A549 (cell line): ENCODE measurements around the gene ABCC1. TPM values are rescaled to one million over a fixed set of nuclear protein-coding genes. Genes with fewer than 3 reads are reported as not detected.

Experiments
- ATAC-seq, 2 experiments: fragments of 200-7000 bp in 1 of 2; fragments of >200 bp in 1 of 2; cut with Nextera tagmentation in 1 of 2; cut with Tn5 transposase in 1 of 2; 3 replicates each; pipeline versions ENCODE4 v1.8.0 to v1.9.1; 2018 to 2020; ENCODE audit warnings: mild to moderate bottlenecking in 1 of 2, moderate library complexity in 1 of 2
- CTCF ChIA-PET: fragments of 300-600 bp; sonication (Branson Sonifier 250); formaldehyde crosslinking; extraction: SDS; loops from one replicate; lab custom pipeline; 2021; ENCODE audit warnings: antibody characterized with exemption, inconsistent platforms; lab: Yijun Ruan, JAX
- POLR2A ChIA-PET: fragments of 350-600 bp; formaldehyde crosslinking; extraction: SDS; loops from one replicate; lab custom pipeline; 2021; ENCODE audit warnings: antibody characterized with exemption, inconsistent platforms; lab: Yijun Ruan, JAX
- DNase-seq, 2 experiments: peaks; one replicate each; pipeline versions ENCODE4 v3.0.0 to v3.0.0-alpha.2; 2011 to 2016; ENCODE audit warnings: low read depth in 1 of 2, low spot score in 1 of 2
- FAIRE-seq: peaks from 2 replicates; lab custom pipeline; 2011; peaks lifted over from hg19 to GRCh38; lab: Jason Lieb, UNC
- H3K27ac ChIP-seq, 2 experiments: fragments of >200 bp; sonication (Bioruptor Twin); formaldehyde crosslinking; 3 replicates each; pipeline ENCODE4 v1.5.1; 2016 to 2017
- H3K4me1 ChIP-seq: fragments of >200 bp; sonication (Bioruptor Twin); formaldehyde crosslinking; 3 replicates; pipeline ENCODE4 v1.6.1; 2016
- H3K4me2 ChIP-seq: fragments of >200 bp; sonication (Bioruptor Twin); formaldehyde crosslinking; 3 replicates; pipeline ENCODE4 v1.6.1; 2016
- H3K4me3 ChIP-seq: fragments of >200 bp; sonication (Bioruptor Twin); formaldehyde crosslinking; 3 replicates; pipeline ENCODE4 v1.5.1; 2016
- H3K9me3 ChIP-seq: fragments of >200 bp; sonication (Bioruptor Twin); formaldehyde crosslinking; 3 replicates; pipeline ENCODE4 v1.6.1; 2016
- BHLHE40 ChIP-seq: IDR thresholded peaks from 2 replicates; pipeline ENCODE4 v1.6.1; 2012; ENCODE audit warnings: low read depth, low read length, inconsistent platforms
- CBX2 ChIP-seq: fragments of 200-600 bp; sonication (generic); IDR thresholded peaks from 2 replicates; pipeline ENCODE4 v1.6.1; 2016; ENCODE audit warnings: low read depth, mild to moderate bottlenecking, borderline replicate concordance
- CBX8 ChIP-seq: fragments of 200-600 bp; sonication (generic); IDR thresholded peaks from 2 replicates; pipeline ENCODE4 v1.6.1; 2016
- FOSL2 ChIP-seq, 2 experiments: fragments of 450-650 bp in 1 of 2; fragments of >200 bp in 1 of 2; sonication (Bioruptor Twin) in 1 of 2; formaldehyde crosslinking; IDR thresholded peaks; 2 replicates each; pipeline versions ENCODE4 v1.5.0 to v1.6.1; 2016 to 2020; ENCODE audit warnings: mild to moderate bottlenecking in 1 of 2, moderate library complexity in 1 of 2
- HDAC2 ChIP-seq: fragments of 200-600 bp; sonication (generic); IDR thresholded peaks from 2 replicates; pipeline ENCODE4 v1.6.1; 2016
- HES2 ChIP-seq: fragments of >200 bp; sonication (Bioruptor Twin); formaldehyde crosslinking; IDR thresholded peaks from 2 replicates; pipeline ENCODE4 v1.6.1; 2016
- HEYL ChIP-seq: fragments of 250-450 bp; sonication (Bioruptor Pico); IDR thresholded peaks from 2 replicates; pipeline ENCODE4 v1.8.0; 2021; ENCODE audit warnings: mild to moderate bottlenecking, moderate library complexity
- HOXA7 ChIP-seq: fragments of 250-450 bp; sonication (Bioruptor Pico); IDR thresholded peaks from 2 replicates; pipeline ENCODE4 v1.5.0; 2020; ENCODE audit warnings: mild to moderate bottlenecking, moderate library complexity
- HOXB13 ChIP-seq: fragments of 250-450 bp; sonication (Bioruptor Pico); IDR thresholded peaks from 2 replicates; pipeline ENCODE4 v1.5.0; 2020; ENCODE audit warnings: low read depth, mild to moderate bottlenecking, moderate library complexity
- JUN ChIP-seq, 2 experiments: fragments of >200 bp; sonication (Bioruptor Twin); formaldehyde crosslinking; IDR thresholded peaks; 2 replicates in 1 of 2; 3 replicates in 1 of 2; pipeline ENCODE4 v1.6.1; 2016 to 2017
- MAFK ChIP-seq: fragments of 450-650 bp; IDR thresholded peaks from 2 replicates; pipeline ENCODE4 v1.6.1; 2014; ENCODE audit not compliant: partially characterized antibody
- MAZ ChIP-seq: fragments of 150-350 bp; IDR thresholded peaks from 2 replicates; pipeline ENCODE4 v1.6.1; 2014; ENCODE audit warnings: antibody characterized with exemption, low read depth, low read length, borderline replicate concordance
- MYC ChIP-seq: IDR thresholded peaks from 2 replicates; pipeline ENCODE4 v1.6.1; 2012; ENCODE audit warnings: mild to moderate bottlenecking, inconsistent platforms, low read length, improper control_type of control experiment, borderline replicate concordance
- NPAS2 ChIP-seq: fragments of 250-450 bp; sonication (Bioruptor Pico); IDR thresholded peaks from 2 replicates; pipeline ENCODE4 v1.8.0; 2022; ENCODE audit warnings: mild to moderate bottlenecking, moderate library complexity, borderline replicate concordance
- PHF8 ChIP-seq: fragments of 200-600 bp; sonication (generic); IDR thresholded peaks from 2 replicates; pipeline ENCODE4 v1.6.1; 2016; ENCODE audit warnings: low read depth, mild to moderate bottlenecking, antibody characterized with exemption, moderate library complexity, borderline replicate concordance
- RAD21 ChIP-seq, 2 experiments: fragments of >200 bp in 1 of 2; sonication (Bioruptor Twin) in 1 of 2; formaldehyde crosslinking in 1 of 2; IDR thresholded peaks in 1 of 2; conservative IDR thresholded peaks in 1 of 2; 2 replicates in 1 of 2; 3 replicates in 1 of 2; pipeline ENCODE4 v1.6.1; 2012 to 2018; ENCODE audit warnings: inconsistent platforms in 1 of 2
- RFX5 ChIP-seq: fragments of 450-650 bp; IDR thresholded peaks from 2 replicates; pipeline ENCODE4 v1.7.1; 2014; ENCODE audit warnings: antibody characterized with exemption, mild to moderate bottlenecking, moderate library complexity
- RNF2 ChIP-seq: fragments of 200-600 bp; sonication (generic); IDR thresholded peaks from 2 replicates; pipeline ENCODE4 v1.6.1; 2016; ENCODE audit warnings: low read depth, mild to moderate bottlenecking, antibody characterized with exemption, moderate library complexity, borderline replicate concordance
- SREBF2 ChIP-seq: fragments of 450-650 bp; IDR thresholded peaks from 2 replicates; pipeline ENCODE4 v1.6.1; 2014; ENCODE audit warnings: mild to moderate bottlenecking, moderate library complexity
- TFCP2L1 ChIP-seq: fragments of 250-450 bp; sonication (Bioruptor Pico); IDR thresholded peaks from 2 replicates; pipeline ENCODE4 v1.5.0; 2021; ENCODE audit warnings: mild to moderate bottlenecking
- WGBS: methylation state at CpG from one replicate; pipeline ENCODE4 v1.1.6; 2017; ENCODE audit errors: missing lambda C conversion rate; 5-methylcytosine and 5-hydroxymethylcytosine counted together
- polyA plus RNA-seq, 4 experiments: library from polyadenylated mRNA; depleted of rRNA in 3 of 4; stranded (reverse); fragments of >200 nt; fragmentation: RNase III in 1 of 4; extraction: RNeasy Plus Mini Kit Qiagen cat#74134 plus additional on column Dnase treatment in 1 of 4; gene quantifications; 2 replicates in 3 of 4; 3 replicates in 1 of 4; pipeline ENCODE4 v1.2.3, GENCODE V29; 2011 to 2017
- TF ChIP-seq, protein P1 (sequence below): fragments of >200 bp; sonication (Bioruptor Twin); formaldehyde crosslinking; IDR thresholded peaks from 3 replicates; pipeline ENCODE4 v1.5.1; 2016
- TF ChIP-seq, protein P2 (sequence below): fragments of >200 bp; sonication (Bioruptor Twin); formaldehyde crosslinking; IDR thresholded peaks from 3 replicates; pipeline ENCODE4 v1.6.1; 2016
- TF ChIP-seq, protein P3 (sequence below): IDR thresholded peaks from 2 replicates; pipeline ENCODE4 v1.6.1; 2012

The ABCC1 gene
- polyA plus RNA-seq, 2 of the 4 experiments (the other 2 are of a cell fraction) = 56.5 to 93.8 TPM

DNA sequence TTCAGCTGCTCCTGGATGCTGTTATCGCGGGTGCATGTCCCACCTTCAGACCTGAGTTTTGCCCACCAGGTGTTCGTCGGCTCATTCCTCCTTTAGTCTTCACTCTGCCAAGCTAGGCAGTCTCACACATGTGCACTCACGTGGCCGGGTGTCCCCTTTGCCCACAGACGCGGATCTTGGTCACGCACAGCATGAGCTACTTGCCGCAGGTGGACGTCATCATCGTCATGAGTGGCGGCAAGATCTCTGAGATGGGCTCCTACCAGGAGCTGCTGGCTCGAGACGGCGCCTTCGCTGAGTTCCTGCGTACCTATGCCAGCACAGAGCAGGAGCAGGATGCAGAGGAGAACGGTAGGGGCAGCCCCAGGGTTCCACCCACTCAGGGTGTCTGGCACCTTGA, 140.8 kb downstream of the ABCC1 start:
- ATAC-seq (no peak), DNase-seq (no peak), FAIRE-seq (no peak)
- POLR2A ChIA-PET = interaction anchor here (0.6 kb wide), 1 partner anchor 181 kb away, joined by 3 read pairs; no protein-coding TSS in a partner anchor
- no peaks in the 10 kb centered on the region for H3K9me3 ChIP-seq
- H3K27ac ChIP-seq = no peak overlapping the region
- WGBS = 93% methylated on average over 19 of the region's 19 CpGs
- peaks cover 15% of the 10 kb centered on the region for H3K4me1 ChIP-seq
- TF ChIP-seq RNF2 (no peak), TFCP2L1 (CRISPR knock-in tag) (no peak), HOXB13 (CRISPR knock-in tag) (no peak), NPAS2 (no peak)
- TF ChIP-seq, protein P1, sequence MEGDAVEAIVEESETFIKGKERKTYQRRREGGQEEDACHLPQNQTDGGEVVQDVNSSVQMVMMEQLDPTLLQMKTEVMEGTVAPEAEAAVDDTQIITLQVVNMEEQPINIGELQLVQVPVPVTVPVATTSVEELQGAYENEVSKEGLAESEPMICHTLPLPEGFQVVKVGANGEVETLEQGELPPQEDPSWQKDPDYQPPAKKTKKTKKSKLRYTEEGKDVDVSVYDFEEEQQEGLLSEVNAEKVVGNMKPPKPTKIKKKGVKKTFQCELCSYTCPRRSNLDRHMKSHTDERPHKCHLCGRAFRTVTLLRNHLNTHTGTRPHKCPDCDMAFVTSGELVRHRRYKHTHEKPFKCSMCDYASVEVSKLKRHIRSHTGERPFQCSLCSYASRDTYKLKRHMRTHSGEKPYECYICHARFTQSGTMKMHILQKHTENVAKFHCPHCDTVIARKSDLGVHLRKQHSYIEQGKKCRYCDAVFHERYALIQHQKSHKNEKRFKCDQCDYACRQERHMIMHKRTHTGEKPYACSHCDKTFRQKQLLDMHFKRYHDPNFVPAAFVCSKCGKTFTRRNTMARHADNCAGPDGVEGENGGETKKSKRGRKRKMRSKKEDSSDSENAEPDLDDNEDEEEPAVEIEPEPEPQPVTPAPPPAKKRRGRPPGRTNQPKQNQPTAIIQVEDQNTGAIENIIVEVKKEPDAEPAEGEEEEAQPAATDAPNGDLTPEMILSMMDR = no peak
- TF ChIP-seq, protein P2, sequence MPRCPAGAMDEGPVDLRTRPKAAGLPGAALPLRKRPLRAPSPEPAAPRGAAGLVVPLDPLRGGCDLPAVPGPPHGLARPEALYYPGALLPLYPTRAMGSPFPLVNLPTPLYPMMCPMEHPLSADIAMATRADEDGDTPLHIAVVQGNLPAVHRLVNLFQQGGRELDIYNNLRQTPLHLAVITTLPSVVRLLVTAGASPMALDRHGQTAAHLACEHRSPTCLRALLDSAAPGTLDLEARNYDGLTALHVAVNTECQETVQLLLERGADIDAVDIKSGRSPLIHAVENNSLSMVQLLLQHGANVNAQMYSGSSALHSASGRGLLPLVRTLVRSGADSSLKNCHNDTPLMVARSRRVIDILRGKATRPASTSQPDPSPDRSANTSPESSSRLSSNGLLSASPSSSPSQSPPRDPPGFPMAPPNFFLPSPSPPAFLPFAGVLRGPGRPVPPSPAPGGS = no peak
- no peak overlapping the region for H3K4me2 ChIP-seq
- H3K4me3 ChIP-seq = no peak overlapping the region
- CTCF ChIA-PET = interaction anchor here (0.5 to 1.0 kb wide), 2 partner anchors 287 to 312 kb away, joined by 3 read pairs; no protein-coding TSS in a partner anchor

DNA sequence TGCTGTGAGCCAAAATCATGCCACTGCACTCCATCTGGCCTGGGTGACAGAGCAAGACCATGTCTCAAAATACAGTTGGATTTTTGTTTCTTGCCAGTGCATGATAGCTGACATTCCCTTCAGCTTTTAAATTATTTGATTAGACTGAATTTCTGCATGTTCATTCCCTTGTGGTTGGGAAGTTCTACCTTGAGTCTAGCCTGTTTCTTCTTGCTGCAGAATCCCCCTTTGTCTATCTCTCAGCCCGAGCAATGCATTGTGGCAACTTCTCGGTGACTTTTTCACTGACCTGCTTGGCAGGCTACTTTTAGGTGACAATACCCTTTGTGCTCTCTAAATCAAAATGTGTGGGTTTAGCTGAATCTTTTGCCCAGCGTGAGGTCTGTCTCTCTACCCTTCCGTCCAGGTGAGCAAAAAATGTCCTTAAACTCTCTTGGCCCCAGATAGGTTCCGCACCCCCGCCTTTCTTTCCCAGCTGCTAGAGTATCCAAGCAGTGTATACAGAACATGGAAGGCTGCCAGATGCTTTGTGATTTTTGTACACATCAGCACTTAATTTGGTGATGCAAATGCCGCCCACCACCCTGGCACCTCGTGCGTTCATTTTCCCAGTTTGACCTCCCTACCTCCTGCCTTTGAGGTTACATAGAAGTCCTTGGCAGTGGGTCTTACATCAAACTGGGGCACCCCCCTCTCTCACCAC, 143.7 kb downstream of the ABCC1 start:
- DNase-seq (no peak), ATAC-seq (no peak), FAIRE-seq (no peak)
- Histone ChIP-seq H3K9me3 (no peaks in the 10 kb centered on the region), H3K4me1 (peaks cover 42% of the 10 kb centered on the region), H3K4me3 (no peak overlapping the region), H3K27ac (peak overlapping the region in 1 of 2 experiments; percentile 4; a peak in 2 of 6 replicates), H3K4me2 (peak overlapping the region; percentile 5; the same call in 1 of the 3 replicates)
- ChIA-PET CTCF (interaction anchor here (1.3 kb wide), 1 partner anchor 9 kb away, joined by 4 read pairs; no protein-coding TSS in a partner anchor), POLR2A (no interaction called here)
- 92% methylated on average over 8 of the region's 9 CpGs for WGBS
- TF ChIP-seq MAFK = peak; percentile 86
- no peak for TF ChIP-seq JUN (IDR thresholded peaks at IDR 0.05)

- Histone ChIP-seq H3K27ac (peak overlapping the region in 1 of 2 experiments; percentile 4; a peak in 1 of 6 replicates), H3K4me3 (no peak overlapping the region), H3K4me1 (peaks cover 42% of the 10 kb centered on the region), H3K9me3 (no peaks in the 10 kb centered on the region), H3K4me2 (peak overlapping the region; percentile 5; the same call in 1 of the 3 replicates)
- ATAC-seq (no peak), FAIRE-seq (no peak), DNase-seq (no peak)
- CTCF ChIA-PET = interaction anchor here (0.7 to 1.3 kb wide), 3 partner anchors 31 to 127 kb away, joined by 3 to 4 read pairs (median 3); no protein-coding TSS in a partner anchor
- POLR2A ChIA-PET = interaction anchor here (0.7 kb wide), 2 partner anchors 25 to 27 kb away, joined by 4 to 8 read pairs; no protein-coding TSS in a partner anchor
- WGBS = 93% methylated on average over 11 of the region's 11 CpGs
- TF ChIP-seq HDAC2 (no peak), HEYL (CRISPR knock-in tag) (no peak), PHF8 (no peak), SREBF2 (no peak), BHLHE40 (no peak), HOXB13 (CRISPR knock-in tag) (no peak), RAD21 (conservative IDR thresholded peaks at IDR 0.05 in 1 of 2, IDR thresholded peaks at IDR 0.05 in 1 of 2) (no peak), HOXA7 (CRISPR knock-in tag) (no peak), CBX2 (no peak), MYC (no peak), TFCP2L1 (CRISPR knock-in tag) (no peak), RFX5 (no peak), CBX8 (no peak), MAZ (no peak), MAFK (no peak), FOSL2 (IDR thresholded peaks at IDR 0.05) (no peak), FOSL2 (CRISPR knock-in tag; IDR thresholded peaks at IDR 0.05) (no peak), HES2 (no peak)
- TF ChIP-seq, protein P3, sequence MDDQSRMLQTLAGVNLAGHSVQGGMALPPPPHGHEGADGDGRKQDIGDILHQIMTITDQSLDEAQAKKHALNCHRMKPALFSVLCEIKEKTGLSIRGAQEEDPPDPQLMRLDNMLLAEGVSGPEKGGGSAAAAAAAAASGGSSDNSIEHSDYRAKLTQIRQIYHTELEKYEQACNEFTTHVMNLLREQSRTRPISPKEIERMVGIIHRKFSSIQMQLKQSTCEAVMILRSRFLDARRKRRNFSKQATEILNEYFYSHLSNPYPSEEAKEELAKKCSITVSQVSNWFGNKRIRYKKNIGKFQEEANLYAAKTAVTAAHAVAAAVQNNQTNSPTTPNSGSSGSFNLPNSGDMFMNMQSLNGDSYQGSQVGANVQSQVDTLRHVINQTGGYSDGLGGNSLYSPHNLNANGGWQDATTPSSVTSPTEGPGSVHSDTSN = no peak
- TF ChIP-seq, protein P2 = no peak
Measured at GRCh38 chr16:16093628-16094332, 144.4 kb downstream of the ABCC1 start.
